Measurements from ENCODE around the gene ADAMTSL5.
"Not testable (repeated sequence)": the region's sequence is repeated elsewhere in the genome, so short reads cannot be mapped to it uniquely, and the experiment has no call there.

Gene ADAMTSL5

DNA sequence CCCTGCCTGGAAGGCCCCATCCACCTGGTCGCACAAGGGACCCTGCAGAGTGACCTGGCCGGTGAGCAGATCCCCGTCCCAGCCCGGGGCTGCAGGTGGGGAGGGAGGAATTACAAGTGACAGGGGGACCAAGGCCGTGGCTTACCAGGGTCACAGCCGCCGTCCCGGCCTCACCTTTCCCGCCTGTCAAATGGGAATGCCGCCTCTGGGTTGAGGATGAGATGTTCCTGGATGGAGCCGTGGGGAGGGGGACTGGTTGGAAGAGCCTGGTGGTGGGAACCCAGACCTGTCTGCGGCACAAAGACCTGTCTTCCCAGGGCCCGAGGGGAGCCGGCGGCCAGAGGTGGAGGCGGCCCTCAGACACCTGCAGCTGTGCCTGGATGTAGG is 16.6 kb upstream of the ADAMTSL5 start:
- DNase-seq: no peak

DNA sequence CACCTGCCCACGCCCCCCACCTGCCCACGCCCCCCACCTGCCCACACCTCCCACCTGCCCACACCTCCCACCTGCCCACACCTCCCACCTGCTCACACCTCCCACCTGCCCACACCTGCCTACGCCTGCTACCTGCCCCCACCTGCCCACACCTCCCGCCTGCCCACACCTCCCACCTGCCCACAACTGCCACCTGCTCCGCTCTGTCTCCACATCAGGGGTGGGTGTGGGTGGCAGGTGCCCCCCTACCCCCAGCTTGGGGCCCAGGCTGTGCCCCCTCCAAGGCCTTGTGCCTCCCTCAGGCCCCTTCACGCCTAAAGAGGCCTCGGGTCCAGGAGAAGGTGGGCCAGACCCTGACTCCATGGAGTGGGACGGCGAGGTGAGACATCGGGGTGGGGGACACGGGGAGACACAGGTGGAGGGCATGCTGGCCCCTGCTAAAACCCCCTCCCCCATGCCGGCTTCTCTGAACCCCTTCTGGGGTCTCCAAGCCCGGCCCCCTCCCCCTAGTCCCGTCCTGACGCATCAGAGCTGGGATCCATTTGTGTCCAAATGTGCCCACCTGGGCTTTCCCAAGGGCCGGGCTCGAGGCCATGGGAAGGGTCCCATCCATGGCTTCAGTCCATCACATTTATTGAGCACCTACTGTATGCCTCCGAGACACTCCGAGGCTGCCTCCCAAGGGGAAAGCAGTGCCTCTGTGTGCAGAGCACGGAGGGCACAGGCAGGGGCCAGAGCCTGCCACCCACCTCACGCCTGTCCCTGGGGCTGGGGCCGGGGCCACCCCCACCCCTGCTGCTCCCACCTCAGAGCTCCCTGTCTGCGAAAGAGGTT is 16.0 kb upstream of the ADAMTSL5 start:
- DNase-seq: no peak

DNA sequence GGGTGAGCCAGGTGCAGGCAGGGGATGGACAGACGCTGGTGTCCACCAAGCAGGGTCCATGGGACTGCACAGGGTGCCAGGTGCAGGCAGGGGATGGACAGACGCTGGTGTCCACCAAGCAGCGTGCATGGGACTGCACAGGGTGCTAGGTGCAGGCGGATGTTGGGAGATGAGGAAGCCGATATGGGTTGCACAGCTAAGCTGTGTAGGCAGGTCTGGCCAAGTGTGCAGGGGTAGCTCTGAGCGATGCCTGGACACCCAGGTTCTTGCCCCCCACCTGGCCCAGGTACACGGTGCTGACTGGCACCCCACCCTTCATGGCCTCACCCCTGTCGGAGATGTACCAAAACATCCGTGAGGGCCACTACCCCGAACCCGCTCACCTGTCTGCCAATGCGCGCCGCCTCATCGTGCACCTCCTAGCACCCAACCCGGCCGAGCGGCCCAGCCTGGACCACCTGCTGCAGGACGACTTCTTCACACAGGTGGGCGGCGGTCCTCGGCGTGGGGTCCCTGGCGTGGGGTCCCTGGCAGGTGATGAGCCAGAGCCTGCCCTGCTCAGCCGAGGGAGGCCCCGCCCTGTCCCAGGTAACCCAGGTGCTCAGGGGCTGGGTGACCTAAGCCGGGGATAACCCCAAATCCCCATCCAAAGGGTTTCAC is 15.0 kb upstream of the ADAMTSL5 start:
- DNase-seq: no peak

DNA sequence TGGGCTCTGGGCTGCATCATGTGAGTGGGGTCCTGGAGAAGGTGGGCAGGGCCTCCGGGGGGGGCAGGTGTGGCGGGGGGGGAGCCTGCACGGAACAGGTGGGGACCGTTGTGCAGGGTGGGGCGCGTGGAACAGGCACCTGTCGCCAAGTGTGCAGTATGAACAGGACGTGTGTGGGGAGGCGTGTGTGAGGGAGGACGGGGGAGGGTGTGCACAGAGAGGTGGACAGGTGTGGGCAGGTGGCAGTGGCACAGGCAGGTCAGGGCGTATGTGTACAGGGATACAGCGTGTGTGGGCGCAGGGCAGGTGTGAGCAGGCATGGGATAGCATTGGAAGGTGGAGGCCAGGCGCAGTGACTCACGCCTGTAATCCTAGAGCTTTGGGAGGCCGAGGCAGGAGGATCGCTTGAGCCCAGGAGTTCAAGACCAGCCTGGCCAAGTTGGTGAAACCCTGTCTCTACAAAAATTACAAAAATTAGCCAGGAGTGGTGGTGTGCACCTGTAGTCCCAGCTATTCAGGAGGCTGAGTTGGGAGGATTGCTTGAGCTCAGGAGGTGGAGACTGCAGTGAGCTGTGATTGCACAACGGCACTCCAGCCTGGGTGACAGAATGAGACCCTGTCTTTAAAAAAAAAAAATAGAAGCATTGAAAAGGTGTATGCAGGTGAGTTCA is 14.3 kb upstream of the ADAMTSL5 start:
- DNase-seq: no peak

DNA sequence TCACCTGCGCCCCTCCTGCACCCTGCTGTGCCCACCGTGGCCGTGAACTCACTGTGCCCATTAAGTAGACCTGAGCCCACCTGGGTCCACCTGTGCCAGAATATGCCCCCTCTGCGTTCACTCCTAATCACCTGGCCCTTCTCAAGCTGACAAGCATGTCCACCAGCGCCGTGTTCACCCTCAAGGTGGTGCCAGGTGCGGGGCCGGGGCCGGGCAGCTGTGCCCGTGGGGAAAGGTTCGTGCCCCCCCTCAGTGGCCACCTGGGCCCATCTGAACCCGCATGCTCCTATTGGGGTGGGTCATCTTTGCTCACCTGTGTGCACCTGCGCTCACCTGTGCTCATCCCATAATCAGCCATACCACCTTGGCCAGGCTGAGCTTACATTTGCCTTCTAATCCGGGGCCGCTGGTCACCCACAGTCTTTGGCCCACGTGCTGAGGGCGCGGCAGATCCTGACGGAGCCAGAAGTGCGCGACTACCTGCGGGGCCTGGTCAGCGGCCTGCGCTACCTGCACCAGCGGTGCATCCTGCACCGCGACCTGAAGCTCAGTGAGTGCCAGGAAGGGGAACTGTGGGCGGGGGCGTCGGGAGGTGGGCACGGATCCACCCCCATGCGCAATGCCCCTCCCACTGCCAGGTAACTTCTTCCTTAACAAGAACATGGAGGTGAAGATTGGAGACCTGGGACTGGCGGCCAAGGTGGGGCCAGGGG is 13.4 kb upstream of the ADAMTSL5 start:
- DNase-seq: no peak

GRCh38 chr19:1525343-1525742 is 12.5 kb upstream of the ADAMTSL5 start:
- no peak for DNase-seq

DNA sequence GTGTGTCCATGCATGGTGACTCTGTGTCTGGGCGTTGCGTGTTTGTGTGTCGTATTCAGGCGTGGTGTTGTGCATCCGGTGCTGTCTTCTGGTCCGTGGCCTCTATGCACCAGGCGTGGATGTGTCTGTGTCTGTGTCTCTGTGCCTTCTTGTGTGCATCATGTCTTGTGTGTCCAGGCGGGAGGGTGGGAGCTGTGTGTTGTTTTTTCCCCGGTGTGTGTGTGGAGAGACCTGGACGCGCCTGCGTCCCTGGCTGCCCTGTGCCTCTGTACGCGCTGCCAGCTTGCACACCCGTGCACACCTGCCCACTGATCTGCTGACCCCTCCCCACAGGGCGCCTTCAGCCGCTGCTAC is 12.1 kb upstream of the ADAMTSL5 start:
- DNase-seq: no peak

DNA sequence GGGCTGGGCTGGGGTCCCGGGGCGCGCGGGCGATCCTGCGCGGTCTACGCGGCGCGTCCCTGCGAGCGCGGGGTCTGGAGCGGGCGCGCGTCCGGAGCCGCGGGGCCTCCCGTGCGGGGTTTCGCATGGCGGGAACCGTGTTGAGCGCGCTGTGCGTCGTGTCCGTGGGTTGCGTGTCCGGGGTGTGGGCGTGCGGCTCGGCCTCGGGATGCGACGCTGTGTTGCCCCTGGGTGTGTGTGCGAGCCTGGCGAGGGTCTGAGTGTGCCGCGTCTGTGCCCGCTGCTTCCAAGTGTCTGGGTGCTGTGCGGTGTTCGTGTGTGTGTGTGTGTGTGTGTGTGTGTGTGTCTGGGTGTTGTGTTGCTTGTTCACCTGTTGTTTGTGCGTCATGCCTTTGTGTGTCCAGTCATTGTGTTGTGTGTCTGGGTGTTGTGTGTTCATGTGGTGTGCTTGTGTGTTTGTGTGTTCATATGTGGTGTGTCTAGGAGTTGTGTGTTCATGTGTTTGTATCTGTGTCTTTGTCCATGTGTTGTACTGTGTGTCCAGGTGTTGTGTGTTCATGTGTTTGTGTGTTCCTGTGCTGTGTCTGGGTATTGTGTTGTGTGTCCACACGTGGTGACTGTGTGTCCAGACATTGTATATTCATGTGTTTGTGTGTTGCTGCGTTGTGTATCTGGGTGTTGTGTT is 11.6 kb upstream of the ADAMTSL5 start:
- DNase-seq: no peak

- no peak for DNase-seq
These were observed 10.8 kb upstream of the ADAMTSL5 start, which contains the start of gene PLK5 for GRCh38 chr19:1523412-1524286. TSS of gene PLK5 (plus strand) at chr19:1524077. CDS start at chr19:1526997, 2,920 bp downstream.

DNA sequence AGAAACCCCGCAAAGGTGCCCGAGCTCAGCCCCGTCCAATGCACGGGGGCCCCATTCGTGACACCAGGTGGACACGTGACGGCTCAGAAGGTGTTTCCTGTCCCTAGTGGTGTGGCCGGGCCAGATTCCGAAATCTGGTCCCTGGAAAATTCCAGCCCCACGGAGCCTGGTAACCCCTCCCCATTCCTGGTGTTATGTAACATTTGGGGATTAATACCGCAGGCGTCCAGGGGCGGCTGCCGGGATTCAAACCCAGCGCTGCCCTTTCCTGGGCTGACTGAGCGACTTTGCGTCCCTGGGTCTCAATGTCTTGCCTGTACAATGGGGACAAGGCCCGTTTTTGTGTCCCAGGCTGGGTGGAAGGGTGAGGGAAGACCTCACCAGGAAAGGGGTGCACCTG is 10.0 kb upstream of the ADAMTSL5 start:
- no peak for DNase-seq

GRCh38 chr19:1522061-1522460 is 9.2 kb upstream of the ADAMTSL5 start:
- no peak for DNase-seq

DNA sequence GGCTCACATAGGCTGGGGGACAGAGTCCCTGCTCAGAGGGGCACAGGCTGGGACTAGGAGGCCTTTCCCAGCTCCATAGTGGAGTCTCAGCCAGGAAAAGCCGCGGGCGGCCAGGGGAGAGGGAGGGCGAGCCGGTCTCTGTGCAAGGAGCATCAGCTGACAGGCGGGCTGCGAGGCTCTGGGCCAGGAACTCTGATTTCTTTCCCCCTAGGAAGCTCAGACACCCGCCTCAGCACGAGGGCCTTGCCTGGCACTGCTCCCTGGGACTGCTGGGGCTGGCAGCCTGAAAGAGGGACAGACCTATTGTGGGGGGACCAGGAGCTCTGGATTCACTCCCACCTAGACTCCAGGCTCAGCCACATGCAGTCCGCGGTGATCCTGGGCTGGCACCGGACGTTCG is 8.8 kb upstream of the ADAMTSL5 start:
- DNase-seq: no peak

DNA sequence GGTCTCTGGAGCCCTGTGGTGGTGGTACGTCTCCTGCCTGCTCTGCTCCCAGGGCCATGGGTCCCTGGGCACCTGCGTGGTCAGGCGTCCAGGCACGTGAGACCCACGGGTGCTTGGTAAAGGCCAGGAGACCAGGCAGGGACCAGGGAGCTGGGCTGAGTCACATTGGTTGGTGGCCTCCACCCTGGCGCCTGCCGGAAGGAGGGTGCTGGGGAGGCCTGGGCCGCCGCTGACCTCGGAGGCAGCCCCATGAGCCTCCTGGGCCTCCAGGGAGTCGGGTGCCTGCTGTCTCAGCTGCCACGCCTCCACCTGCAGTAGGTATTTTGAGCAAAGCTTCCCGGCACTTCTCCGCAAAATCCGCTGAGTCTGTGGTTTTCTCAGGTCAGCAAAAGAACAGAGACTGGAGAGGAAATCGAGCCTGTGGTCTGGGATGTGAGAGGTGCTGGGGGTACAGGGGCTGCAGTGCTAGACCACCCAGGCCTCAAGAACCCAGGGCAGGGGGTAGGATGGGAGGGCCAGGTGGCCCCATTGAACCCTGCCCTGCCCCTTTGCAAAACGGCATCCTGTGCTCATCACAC is 7.5 kb upstream of the ADAMTSL5 start:
- no peak for DNase-seq

DNA sequence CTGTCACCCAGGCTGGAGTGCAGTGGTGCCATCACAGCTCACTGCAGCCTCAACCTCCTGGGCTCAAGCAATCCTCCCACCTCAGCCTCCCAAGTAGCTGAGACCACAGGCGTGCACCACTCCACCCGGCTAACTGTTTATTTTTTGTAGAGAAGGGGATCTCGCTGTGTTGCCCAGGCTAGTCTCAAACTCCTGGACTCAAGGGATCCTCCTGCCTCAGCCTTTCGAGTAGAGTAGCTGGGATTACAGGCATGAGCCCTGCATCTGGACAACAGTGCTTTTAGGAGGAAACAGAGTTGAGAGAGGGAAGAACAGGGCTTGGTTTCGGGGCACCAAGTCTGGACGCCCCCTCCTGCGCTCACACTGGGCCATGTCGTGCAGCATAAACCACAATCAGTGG is 7.0 kb upstream of the ADAMTSL5 start:
- DNase-seq: not testable (repeated sequence)

- DNase-seq: no peak
These were observed 5.7 kb upstream of the ADAMTSL5 start for GRCh38 chr19:1518471-1518870.

GRCh38 chr19:1516395-1516753 is 3.6 kb upstream of the ADAMTSL5 start:
- DNase-seq: no peak

DNA sequence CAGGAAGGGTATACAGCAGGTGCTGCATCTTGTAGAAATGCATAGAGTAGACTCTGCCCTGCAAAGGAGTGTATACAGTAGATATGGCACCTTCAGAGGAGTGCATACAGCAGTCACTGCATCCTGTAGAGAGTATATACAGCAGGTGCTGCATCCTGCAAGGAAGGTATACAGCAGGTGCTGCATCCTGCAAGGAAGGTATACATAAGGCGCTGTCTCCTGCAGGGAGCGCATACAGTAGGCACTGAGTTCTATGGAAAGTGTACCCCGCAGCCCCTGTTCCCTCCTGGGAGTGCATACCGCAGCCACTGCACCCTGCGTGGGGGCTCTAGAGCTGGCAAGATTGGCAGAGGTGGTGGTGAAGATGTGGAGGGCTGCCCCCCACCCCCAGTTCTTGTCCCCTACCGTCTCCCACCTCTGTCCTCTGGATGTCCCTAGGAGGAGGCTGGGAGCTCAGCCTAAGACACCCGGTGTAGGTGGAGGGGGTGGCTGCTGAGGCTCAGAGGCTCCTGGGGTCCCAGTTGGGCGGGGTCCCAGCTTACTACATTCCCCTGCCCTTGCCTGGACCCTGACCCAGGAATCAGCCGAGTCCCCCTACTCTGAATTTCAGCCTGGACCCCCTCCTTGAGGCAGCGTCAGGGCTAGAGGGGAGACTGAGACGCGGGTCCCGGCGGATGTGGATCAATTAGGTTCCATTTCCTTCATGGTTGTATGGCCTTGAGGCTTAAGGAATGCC is 2.3 kb upstream of the ADAMTSL5 start:
- no peak for DNase-seq

DNA sequence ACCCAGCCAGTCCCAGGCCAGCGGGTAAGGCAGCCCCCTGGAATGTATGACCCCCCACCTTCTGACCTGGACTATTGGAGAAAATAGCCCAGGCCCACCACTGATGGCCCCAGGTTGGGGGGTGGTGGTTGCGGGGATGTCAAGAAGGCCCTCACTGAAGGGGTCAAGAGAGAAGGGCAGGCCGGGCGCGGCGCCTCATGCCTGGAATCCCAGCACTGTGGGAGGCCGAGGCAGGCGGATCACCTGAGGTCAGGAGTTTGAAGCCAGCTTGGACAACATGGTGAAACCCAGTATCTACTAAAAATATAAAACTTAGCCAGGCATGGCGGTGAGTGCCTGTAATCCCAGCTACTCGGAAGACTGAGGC is 1.5 kb upstream of the ADAMTSL5 start:
- DNase-seq: no peak

- DNase-seq: peak; percentile 72
These were observed 878 bp upstream of the ADAMTSL5 start for GRCh38 chr19:1513499-1514294.

Data from CD4-positive, alpha-beta T cell treated with Interleukin-12 subunit alpha and Interleukin-12 subunit beta, for 1 hour (primary cell).